ENCODE measurements around the gene XPA.
"Not testable (repeated sequence)": the region's sequence is repeated elsewhere in the genome, so short reads cannot be mapped to it uniquely, and the experiment has no call there.

The XPA gene

GRCh38 chr9:97696803-97697601 is at the start of gene XPA:
Gene XPA, minus strand, starts transcription at chr9:97697340. Its CDS starts 48 bp downstream, at chr9:97697292.
- DNase-seq: peak; percentile 74 to 97 (median 92)

DNA sequence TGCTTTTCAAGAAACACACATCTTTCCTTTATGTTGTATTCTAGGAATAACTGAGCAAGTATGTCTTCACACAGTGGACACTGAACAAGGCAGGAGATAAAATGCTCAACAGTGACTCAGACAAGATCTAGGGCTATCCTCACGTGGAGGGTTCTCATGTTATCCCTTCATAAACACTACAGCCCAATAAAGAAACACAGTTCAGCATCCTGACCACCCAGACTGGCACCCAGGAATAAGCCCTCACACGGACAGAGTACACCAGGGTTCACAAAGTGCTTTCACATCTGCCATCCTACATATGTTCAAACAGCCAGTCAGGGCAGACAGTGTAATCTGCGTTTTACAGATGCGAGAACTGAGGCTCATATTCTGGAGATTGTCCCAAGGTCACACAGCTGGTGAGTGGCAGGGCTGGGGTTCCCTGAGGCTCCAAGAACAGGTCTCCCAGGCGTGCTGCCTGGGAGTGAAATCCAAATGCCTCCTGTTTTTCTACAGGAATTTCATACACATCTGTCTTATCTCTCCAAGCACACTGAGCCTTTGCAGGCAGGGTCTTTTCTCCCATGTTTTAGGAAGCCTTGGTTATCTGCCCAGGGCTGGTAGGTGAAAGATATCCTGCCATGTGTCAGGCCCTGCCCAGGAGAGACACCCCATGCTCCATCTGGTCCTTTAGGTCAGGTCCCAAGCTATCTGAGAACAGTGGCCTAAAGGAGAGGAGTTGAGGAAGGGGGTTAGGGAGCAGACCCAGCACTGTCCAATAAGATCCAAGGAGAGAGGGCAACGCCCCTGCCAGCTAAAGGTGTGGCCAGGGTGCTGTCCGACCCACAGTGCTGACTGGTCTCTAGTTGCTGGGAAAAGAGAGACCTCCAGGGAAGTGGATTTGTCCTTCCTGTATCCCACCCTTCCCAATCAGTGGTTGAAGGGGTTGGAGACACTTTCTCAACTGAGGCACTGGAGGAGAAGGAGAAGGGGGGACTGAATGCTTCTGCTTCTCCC is 47.9 kb upstream of the XPA start:
- DNase-seq: no peak

GRCh38 chr9:97744025-97744424 is 46.9 kb upstream of the XPA start:
- DNase-seq: not testable (repeated sequence)

DNA sequence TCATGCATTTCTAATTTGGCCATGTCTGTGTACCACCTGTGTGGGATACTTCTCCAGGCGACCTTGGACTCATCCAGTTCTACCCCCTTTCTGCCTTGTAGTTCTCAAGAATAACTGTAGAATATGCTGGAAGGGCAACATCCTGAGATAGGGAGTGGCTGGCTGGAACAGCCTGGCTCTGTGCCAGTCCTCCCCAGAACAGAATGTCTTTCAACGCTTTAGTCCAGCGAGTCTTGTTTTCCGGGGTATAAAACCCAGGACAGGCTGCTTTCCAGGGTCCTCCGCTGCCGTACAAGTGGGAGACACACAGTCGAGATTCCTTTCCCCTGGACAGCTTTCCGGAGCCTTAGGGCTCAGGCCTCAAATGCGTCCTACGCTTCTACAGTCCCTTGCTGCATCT is 45.4 kb upstream of the XPA start:
- no peak for DNase-seq

DNA sequence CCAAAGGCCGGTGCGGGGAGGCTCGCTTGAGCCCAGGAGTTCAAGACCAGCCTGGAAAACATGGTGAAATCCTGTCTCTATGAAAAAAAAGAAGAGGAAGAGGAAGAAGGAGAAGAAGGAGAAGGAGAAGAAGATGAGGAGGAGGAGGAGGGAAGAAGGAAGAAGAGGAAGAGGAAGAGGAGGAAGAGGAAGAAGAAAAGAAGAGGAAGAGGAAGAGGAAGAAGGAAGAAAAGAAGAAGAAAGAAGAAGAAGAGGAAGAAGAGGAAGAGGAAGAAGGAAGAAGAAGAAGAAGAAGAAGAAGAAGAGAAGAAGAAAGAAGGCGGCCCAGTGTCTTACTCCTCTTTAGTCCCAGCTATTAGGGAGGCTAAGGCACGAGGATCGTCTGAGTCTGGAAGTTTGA is 44.8 kb upstream of the XPA start:
- DNase-seq: no peak

DNA sequence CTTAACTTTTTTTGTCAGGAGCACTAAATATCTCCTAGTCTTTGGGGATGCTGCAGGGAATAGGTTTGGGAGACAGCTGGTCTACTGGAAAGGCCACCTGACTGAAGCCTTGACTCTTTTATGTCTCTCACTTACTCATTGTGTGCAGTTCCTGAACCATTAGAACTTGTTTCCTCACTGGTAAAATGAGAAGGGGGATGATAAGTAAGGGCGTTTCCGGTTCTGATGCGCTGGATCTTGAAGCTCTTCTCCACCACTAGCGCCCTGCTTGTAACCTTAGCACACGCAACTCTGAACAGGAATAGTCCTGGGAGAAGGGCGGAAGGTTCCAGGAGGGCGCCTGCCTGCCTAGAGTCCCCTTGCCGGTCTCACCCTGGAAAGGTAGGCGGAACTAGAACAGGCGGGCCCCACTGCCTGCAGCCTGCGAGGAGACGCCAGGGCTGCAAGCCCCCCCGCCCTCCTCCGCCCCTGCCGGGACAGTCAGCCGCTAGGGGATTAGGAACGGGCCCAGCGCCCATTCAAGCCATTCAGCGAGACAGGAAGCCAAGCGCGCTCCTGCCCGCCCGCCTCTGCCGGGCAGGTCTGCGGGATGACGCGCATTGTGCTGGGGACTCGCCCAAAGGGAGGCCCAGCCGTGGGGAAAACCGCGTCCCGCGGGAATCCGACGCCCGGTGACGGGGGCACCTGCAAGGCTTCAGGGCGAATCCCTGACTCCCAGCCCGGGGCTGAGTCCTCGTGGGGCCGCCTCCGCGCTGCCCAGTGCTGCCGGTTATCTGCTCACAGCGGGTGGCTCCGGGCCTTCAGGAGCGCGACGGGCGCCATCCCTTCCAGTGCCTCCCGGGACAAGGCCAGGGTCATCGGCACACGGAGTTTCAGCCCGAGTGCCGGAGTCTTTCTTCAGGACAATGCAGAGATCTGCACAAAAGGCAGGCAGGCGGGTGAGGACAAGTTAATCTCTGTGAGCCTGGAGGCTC is 44.0 kb upstream of the XPA start:
- DNase-seq: peak in 23 of 58 donors; percentile 1 to 39 (median 7)

DNA sequence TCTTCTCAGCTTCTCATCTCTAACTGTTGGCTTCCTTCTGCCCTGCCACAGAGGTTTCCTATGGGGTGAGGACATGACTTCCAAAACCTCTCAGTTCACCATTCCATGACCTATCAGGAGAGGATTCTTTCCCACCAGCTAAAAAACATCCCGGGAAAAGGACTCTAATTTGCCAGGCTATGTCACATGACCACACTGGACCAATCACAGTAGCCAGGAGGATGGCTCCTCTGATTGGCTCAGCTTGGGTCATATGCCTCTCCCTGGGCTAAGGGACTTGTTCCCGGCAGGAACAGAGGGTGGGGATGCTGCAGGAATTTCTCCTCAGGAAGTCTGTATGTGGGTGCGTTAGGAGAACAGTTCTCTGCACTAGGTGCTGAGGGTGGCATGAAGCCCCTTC is 40.3 kb upstream of the XPA start:
- peak in 2 of 58 donors; percentile 3 to 11 for DNase-seq

- DNase-seq: no peak
Observed at GRCh38 chr9:97735070-97735600, 38.0 kb upstream of the XPA start.

DNA sequence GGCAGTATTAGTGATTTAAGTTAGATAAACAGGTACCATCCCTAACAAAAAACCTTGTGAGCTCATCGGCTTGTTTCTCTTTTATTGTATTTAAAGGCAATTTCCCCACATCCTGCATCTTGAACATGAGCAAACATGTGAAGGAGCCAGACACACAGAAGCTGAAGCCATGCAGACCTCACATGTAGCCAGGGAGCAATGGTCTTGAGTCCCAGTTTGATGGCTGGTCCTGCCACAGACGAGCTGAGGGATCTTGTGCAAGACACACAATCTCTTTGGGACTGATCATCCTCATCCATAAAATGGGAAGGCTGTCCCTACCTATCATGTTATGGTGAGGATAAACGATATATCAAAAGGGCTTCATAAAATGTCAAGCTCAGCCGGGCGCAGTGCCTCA is 29.6 kb upstream of the XPA start:
- no peak for DNase-seq

DNA sequence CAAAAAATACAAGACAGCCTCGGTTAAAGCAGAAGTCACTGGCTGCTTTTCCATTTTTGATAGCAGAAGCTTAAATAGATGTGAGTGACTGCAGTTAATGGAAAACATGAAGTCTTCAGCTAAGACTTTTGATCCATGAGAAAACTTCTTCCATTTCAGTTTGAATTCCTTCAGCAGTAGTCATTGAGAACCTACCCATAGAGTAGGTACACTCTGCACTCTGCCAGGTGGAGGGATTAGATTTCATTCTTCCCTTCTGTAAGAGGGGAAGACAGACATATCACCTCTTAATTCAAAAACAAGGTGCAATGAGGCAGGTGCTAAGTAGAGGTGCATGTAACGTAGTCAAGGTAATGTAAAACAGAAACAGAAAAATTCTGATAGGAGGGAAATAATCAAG is 26.7 kb upstream of the XPA start:
- DNase-seq: no peak

DNA sequence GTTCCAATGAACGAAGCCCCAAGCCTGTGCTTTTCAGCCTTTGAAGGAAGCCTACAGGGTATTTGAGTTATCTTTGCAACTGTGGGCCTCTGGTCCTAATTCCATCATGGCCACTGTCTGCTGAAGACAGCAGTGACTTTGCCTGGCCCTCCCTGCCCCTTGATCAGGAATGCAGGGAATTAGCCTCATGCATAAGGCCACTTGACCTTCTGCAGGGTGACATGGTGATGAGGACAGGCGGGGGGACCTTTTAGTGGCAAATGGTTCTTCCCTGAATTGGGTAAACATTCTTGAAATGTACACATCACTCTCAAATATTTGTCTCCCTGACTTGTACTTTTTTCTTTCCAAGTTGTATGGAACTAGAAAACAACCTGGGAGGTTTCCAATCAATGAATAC is 25.2 kb upstream of the XPA start:
- DNase-seq: no peak

DNA sequence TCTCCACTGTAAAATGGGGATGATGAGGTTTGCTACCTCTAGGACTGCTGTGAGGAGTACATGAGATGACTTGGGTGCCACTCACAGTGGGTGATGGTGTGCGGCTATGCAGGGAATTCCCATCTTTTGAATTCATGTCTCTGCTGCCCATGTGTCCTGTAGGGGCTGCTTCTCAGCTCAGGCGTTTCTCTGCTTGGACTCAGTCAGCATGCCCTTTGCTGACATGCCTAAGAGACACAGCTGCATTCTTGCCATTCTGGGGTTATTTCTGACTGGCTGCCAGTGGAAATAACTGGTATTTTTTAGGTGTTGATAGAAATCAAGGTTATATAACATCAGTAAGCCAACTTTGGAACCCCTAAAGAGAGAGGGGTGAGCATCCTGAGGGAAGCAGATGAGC is 24.3 kb upstream of the XPA start:
- DNase-seq: no peak

GRCh38 chr9:97717866-97718265 is 20.7 kb upstream of the XPA start:
- DNase-seq: no peak

- DNase-seq: no peak
Observed at GRCh38 chr9:97714435-97714834, 17.3 kb upstream of the XPA start.

DNA sequence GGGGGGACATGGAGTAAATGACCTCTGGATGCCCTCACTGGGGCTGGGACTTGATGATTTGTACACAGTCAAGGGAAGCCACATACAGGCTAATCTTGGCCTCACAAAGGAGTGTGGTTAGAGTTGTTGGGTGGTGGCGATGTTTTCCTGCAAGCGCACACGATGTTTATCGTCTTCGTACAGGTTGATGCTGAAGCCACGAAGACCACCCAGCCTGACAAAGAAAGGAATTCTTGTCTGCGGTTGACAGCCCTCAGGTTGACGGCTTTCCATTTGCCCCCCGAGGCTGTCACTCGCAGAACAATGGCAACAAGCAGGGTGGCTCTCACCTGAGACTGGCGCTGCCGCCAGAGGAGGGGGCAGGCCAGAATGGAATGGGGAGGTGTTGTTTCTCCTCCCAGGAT is 14.1 kb upstream of the XPA start:
- DNase-seq: no peak

DNA sequence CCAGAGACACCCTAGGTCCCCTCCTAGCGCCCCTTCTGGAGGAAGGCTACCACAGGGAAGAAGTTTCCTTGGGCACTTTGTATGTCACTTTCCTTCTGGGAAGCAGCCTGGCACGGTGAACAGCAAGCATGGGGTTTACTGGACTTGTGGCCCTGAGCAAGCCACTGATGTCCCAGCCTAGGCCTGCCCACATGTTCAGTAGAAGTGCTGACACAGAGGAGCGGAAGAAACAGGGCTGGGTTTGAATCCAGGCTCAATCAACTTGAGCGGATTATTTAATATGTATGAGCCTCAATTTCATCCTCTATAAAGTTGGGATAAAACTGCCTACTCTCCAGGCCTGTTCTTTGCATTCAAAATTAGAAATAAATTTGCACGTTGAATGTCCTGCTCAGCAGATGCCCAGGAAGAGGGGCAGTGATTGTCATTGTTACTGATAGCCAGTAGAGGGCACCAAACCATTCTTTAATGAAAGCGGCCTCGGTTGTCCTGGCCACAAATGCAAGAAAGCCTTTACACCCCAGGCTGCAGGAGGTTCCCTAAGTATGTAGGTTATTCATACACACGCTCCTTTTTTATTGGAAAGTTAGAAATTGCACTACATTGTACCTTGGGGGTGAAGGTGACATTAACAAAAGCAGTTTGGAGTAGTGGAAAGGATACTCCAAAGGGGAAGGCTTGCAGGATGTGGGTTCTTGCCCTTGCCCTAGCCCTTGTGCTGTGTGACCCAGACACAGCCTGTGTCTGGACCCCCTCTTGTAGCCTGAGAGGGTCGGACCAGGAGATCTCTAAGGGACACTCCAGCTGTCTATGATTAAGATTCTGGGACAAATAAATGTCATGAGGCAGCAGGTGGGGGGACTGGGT is 13.4 kb upstream of the XPA start:
- DNase-seq: peak in 32 of 58 donors; percentile 2 to 58 (median 14)

DNA sequence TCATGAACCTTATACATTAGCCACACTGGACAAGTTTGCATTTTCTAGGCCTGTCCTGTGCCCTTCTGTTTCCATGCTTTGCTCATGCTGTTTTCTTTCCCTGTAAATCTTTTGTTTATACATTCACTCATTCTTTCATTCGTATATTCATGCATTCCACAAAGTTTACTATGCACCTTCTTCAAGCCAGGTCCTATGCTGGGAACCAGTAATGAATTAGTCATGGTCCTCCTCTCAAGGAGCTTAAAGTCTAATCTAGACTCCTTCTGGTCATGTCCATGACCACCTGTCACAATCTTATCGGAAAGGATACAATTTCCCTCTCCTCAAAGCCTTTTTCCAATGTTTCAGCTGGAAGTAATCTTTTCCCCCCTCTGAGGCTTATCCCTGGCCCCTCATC is 9.1 kb upstream of the XPA start:
- DNase-seq: no peak

- DNase-seq: no peak
Observed at GRCh38 chr9:97705354-97705950, 8.3 kb upstream of the XPA start.

- DNase-seq: no peak
Observed at GRCh38 chr9:97704851-97705250, 7.7 kb upstream of the XPA start.
